Measurements from ENCODE around the gene INMT. TPM values are rescaled to one million over a fixed set of nuclear protein-coding genes. Genes with fewer than 3 reads are reported as not detected.

INMT gene
- total RNA-seq, 6 experiments from 2014 or later = not detected

DNA sequence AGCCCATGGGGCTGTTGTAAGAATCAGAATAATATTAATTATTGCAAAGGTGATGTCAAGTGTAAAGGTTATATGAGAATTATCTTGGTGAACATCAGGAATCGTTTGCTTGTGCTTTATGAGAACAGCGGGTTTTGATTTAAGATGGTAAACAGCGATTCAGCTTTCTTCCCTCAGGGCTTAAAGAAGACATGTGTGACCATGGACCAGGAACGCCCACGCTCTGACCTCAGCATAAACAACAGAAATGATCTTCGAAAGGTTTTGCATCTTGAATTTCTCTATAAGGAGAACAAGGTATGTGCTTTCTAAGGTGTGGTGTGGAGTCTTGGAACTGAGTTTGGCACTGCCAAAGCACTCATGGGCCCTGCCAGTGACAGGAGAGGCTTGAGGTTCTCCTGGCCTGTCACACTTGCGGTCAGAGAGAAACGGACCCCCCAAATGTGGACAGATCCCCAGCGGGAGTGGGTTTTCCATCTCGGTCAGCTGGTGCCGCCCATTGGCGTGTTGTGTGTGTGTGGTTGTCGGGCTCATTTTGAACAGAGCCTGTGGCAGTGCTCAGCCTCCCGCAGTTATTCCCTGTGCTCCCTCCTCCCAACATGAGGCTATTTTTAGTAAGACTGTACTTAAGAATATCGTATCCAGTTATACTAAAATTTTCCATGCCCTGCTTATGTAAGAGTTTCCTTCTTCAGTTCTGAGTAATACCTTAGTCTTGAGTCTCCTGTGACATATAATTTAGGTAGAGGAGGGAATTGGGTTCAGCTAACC is 26.5 kb downstream of the INMT start:
- Mint-ChIP-seq H3K9me3 (no peaks in the 10 kb centered on the region), H3K4me1 (ENCODE audit: low read depth) (peaks cover 15% of the 10 kb centered on the region), H3K27me3 (ENCODE audit: insufficient read depth) (no peaks in the 10 kb centered on the region), H3K27ac (peak overlapping the region; percentile 77), H3K4me3 (peak overlapping the region; percentile 59), H3K36me3 (ENCODE audit: low read depth) (peaks cover 6% of the 10 kb centered on the region)
- TF ChIP-seq, protein P1, sequence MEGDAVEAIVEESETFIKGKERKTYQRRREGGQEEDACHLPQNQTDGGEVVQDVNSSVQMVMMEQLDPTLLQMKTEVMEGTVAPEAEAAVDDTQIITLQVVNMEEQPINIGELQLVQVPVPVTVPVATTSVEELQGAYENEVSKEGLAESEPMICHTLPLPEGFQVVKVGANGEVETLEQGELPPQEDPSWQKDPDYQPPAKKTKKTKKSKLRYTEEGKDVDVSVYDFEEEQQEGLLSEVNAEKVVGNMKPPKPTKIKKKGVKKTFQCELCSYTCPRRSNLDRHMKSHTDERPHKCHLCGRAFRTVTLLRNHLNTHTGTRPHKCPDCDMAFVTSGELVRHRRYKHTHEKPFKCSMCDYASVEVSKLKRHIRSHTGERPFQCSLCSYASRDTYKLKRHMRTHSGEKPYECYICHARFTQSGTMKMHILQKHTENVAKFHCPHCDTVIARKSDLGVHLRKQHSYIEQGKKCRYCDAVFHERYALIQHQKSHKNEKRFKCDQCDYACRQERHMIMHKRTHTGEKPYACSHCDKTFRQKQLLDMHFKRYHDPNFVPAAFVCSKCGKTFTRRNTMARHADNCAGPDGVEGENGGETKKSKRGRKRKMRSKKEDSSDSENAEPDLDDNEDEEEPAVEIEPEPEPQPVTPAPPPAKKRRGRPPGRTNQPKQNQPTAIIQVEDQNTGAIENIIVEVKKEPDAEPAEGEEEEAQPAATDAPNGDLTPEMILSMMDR (IDR thresholded peaks at IDR 0.05) = no peak
- peak; percentile 57 for DNase-seq

DNA sequence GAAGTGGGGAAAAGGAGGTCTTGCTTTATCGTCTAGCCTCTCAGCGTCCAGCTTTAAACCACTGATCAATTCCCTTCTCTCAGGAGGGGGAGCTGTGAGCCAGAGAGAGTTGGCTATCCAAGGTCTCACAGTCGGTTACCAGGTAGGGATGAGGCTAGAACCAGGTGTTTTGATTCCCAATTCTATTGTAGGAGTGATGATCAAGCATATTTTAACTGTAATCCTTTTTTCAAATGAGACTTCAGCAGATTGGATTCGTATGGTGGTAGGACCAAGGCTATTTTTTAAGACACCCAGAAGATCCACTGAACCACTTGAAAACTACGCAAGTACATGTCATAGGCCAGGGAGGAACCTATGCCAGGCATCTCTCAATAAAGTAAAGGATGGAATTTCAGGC is 27.6 kb downstream of the INMT start:
- H3K27me3 Mint-ChIP-seq (ENCODE audit: insufficient read depth) = no peaks in the 10 kb centered on the region
- DNase-seq = no peak
- no peaks in the 10 kb centered on the region for H3K9me3 Mint-ChIP-seq
- TF ChIP-seq, protein P1 (IDR thresholded peaks at IDR 0.05) = no peak
- H3K4me3 Mint-ChIP-seq = no peak overlapping the region
- H3K36me3 Mint-ChIP-seq (ENCODE audit: low read depth) = peaks cover 8% of the 10 kb centered on the region
- H3K4me1 Mint-ChIP-seq (ENCODE audit: low read depth) = peaks cover 15% of the 10 kb centered on the region
- no peak overlapping the region for H3K27ac Mint-ChIP-seq

DNA sequence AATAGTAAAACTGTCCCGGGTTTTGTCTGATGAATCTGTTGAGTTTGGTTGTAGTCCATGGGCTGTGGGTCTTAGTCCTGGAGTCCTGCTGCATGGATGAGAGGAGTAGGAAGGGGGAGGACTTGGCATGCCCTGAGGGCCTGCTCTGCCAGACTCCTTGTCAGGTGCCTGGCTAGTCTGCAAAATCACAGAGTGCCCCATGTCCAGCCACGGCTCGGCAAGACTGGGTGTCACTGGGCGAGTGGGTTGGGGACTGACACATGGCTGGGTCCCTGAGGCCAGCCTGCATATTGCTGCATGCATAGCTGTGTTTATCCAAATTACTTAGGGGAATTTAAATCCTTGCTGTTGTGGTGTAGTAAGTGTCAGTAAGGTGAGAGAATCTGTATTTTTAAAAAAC is 29.0 kb downstream of the INMT start:
- Mint-ChIP-seq H3K4me3 (no peak overlapping the region), H3K27ac (no peak overlapping the region), H3K36me3 (ENCODE audit: low read depth) (peaks cover 17% of the 10 kb centered on the region), H3K9me3 (no peaks in the 10 kb centered on the region), H3K4me1 (ENCODE audit: low read depth) (peaks cover 15% of the 10 kb centered on the region), H3K27me3 (ENCODE audit: insufficient read depth) (no peaks in the 10 kb centered on the region)
- no peak for DNase-seq
- TF ChIP-seq, protein P1 (IDR thresholded peaks at IDR 0.05) = no peak

DNA sequence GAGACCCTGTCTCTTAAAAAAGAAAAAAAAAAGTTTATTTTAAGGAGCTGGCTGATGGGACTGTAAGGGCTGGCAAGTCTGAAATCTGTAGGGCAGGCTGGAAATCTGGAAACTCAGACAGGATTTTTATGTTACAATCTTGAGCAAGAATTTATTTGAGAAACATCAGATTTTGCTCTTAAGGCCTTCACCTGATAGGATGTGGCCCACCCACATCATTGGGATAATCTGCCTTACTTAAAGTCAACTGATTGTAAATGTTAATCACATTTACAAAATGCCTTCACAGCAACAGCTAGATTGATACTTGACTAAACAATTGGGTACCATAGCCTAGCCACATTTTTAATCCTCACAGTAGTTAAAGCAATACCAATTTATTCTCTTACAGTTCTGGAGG is 30.8 kb downstream of the INMT start:
- H3K4me1 Mint-ChIP-seq (ENCODE audit: low read depth) = peaks cover 20% of the 10 kb centered on the region
- DNase-seq = no peak
- TF ChIP-seq, protein P1 (IDR thresholded peaks at IDR 0.05) = no peak
- H3K9me3 Mint-ChIP-seq = no peaks in the 10 kb centered on the region
- no peak overlapping the region for H3K4me3 Mint-ChIP-seq
- H3K36me3 Mint-ChIP-seq (ENCODE audit: low read depth) = peaks cover 26% of the 10 kb centered on the region
- H3K27me3 Mint-ChIP-seq (ENCODE audit: insufficient read depth) = no peaks in the 10 kb centered on the region
- no peak overlapping the region for H3K27ac Mint-ChIP-seq

DNA sequence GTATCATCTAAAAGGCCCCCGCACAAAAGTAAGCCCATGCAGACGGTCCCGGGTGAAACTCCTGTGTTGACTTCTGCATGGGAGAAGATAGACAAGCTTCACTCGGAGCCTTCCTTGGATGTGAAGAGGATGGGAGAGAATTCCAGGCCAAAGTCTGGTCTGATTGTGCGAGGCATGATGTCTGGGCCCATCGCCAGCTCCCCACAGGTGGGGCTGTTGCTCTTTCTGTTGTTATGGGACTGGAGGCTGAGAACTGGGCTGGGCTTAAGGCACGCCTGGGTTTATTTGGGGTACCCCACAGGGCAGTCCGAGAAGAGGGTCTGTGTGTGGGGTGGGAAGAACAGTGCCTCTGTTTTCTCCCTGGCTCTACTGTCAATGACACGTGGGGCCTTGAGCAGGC is 33.9 kb downstream of the INMT start:
- H3K36me3 Mint-ChIP-seq (ENCODE audit: low read depth) = peaks cover 26% of the 10 kb centered on the region
- TF ChIP-seq, protein P1 (IDR thresholded peaks at IDR 0.05) = no peak
- no peak overlapping the region for H3K27ac Mint-ChIP-seq
- H3K4me1 Mint-ChIP-seq (ENCODE audit: low read depth) = peaks cover 29% of the 10 kb centered on the region
- H3K4me3 Mint-ChIP-seq = no peak overlapping the region
- no peaks in the 10 kb centered on the region for H3K27me3 Mint-ChIP-seq (ENCODE audit: insufficient read depth)
- no peaks in the 10 kb centered on the region for H3K9me3 Mint-ChIP-seq
- DNase-seq = no peak
